Measurements from ENCODE around the gene ZNF853.

The ZNF853 gene

GRCh38 chr7:6644728-6645127 is 29.3 kb downstream of the ZNF853 start:
- no peak overlapping the region for H3K27ac ChIP-seq
- TF ChIP-seq, protein P1, sequence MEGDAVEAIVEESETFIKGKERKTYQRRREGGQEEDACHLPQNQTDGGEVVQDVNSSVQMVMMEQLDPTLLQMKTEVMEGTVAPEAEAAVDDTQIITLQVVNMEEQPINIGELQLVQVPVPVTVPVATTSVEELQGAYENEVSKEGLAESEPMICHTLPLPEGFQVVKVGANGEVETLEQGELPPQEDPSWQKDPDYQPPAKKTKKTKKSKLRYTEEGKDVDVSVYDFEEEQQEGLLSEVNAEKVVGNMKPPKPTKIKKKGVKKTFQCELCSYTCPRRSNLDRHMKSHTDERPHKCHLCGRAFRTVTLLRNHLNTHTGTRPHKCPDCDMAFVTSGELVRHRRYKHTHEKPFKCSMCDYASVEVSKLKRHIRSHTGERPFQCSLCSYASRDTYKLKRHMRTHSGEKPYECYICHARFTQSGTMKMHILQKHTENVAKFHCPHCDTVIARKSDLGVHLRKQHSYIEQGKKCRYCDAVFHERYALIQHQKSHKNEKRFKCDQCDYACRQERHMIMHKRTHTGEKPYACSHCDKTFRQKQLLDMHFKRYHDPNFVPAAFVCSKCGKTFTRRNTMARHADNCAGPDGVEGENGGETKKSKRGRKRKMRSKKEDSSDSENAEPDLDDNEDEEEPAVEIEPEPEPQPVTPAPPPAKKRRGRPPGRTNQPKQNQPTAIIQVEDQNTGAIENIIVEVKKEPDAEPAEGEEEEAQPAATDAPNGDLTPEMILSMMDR (IDR thresholded peaks at IDR 0.05), result no peak
- TF ChIP-seq ZFX (IDR thresholded peaks at IDR 0.05; ENCODE audit: borderline replicate concordance), result no peak

DNA sequence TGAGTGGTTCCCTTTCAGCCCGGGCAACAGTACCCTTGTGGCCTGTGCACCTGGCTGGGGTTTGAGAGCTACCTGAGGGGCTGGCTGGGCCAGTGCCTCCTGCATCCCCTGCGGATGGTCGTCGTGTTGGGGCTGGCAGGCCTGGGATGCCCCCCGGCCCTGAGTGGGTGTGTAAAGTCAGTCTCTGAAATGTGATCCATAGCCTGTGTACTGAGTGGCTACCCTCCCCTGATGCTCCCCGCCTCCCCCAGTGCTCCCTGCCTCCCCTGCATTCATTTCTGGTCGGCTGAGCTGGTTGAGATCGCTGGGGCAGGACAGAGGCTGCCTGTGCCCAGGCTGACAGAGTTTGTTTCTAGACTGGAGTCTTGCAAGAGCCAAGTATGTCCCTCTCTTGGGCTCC is 31.1 kb downstream of the ZNF853 start:
- no peak overlapping the region for H3K27ac ChIP-seq
- TF ChIP-seq, protein P1 (IDR thresholded peaks at IDR 0.05), result no peak
- no peak for TF ChIP-seq ZFX (IDR thresholded peaks at IDR 0.05; ENCODE audit: borderline replicate concordance)

DNA sequence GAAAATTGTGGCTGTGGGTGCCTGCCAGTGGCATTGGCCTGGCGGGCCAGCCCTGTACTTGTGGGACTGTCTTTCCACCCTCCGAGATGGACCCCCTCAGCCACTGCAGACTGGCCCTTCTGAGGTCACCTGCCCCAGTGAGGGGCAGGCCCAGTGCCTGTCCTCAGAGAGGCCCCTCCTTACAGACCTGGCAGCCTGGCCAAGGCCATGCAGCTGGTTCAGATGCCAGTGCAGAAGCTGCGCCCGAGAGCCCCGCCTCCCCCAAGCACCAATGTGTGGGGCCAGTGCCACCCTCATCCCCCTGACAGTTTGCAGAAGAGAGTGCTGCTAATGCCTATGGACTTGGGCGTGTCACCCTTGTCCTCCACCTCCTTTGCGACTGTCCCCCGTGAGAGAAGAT is 31.7 kb downstream of the ZNF853 start:
- H3K27ac ChIP-seq, result no peak overlapping the region
- no peak for TF ChIP-seq ZFX (IDR thresholded peaks at IDR 0.05; ENCODE audit: borderline replicate concordance)
- TF ChIP-seq, protein P1 (IDR thresholded peaks at IDR 0.05), result no peak

DNA sequence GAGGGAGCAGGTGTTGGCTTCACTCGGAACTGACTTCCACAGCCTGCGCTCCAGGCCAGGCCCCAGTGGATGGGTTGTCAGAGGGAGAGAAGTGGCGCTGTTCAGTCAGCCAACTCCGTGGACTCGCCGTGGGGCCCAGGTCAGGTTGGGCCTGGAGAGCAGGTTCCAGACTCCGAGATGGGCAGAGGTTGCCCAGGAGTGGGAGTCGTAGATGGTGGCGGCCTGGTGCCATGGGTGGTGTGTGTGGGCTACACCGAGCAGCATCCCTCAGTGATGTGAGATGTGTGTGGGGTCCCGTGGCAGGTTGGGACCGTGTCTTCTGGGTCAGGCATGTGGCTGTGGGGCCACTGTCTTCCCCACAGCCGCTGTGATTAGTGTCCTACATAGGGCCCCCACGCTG is 32.1 kb downstream of the ZNF853 start:
- no peak overlapping the region for H3K27ac ChIP-seq
- no peak for TF ChIP-seq ZFX (IDR thresholded peaks at IDR 0.05; ENCODE audit: borderline replicate concordance)
- TF ChIP-seq, protein P1 (IDR thresholded peaks at IDR 0.05), result no peak

- TF ChIP-seq, protein P1 (IDR thresholded peaks at IDR 0.05), result no peak
- no peak for TF ChIP-seq ZFX (IDR thresholded peaks at IDR 0.05; ENCODE audit: borderline replicate concordance)
- H3K27ac ChIP-seq, result no peak overlapping the region
Observed at GRCh38 chr7:6648066-6648814, 32.8 kb downstream of the ZNF853 start.

DNA sequence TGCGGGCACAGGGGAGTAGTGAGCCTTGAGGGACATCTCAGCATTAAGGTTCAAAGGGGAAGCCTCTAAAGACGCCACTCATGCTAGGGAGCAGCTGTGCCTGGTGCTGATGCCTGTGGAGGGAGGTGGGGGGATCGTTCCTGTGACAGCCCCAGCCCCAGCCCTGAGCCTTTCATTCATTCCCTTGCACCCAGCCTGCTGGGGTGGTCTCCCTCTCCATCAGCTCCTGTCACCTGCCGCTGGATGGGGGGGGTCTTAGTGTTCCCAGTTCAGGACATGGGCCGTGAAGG is 33.4 kb downstream of the ZNF853 start:
- TF ChIP-seq, protein P1 (IDR thresholded peaks at IDR 0.05), result no peak
- no peak for TF ChIP-seq ZFX (IDR thresholded peaks at IDR 0.05; ENCODE audit: borderline replicate concordance)
- no peak overlapping the region for H3K27ac ChIP-seq

- no peak for TF ChIP-seq ZFX (IDR thresholded peaks at IDR 0.05; ENCODE audit: borderline replicate concordance)
- TF ChIP-seq, protein P1 (IDR thresholded peaks at IDR 0.05), result no peak
- H3K27ac ChIP-seq, result no peak overlapping the region
Observed at GRCh38 chr7:6649241-6649961, 34.0 kb downstream of the ZNF853 start.

Measured in 22Rv1 (cell line).